Osteocyte (in vitro differentiated cells): ENCODE results near the gene FCGR3B. TPM values are rescaled to one million over a fixed set of nuclear protein-coding genes. Genes with fewer than 3 reads are reported as not detected.
"Not testable (repeated sequence)": the region's sequence is repeated elsewhere in the genome, so short reads cannot be mapped to it uniquely, and the experiment has no call there.

Experiments used
- DNase-seq: peaks from one replicate; pipeline ENCODE4 v3.0.0; 2021; ENCODE audit warnings: mixed read lengths; ENCODE audit not compliant: unreplicated experiment; ENCODE audit errors: extremely low spot score
- H3K27ac Mint-ChIP-seq: one replicate; pipeline ENCODE4 v1.8.0; 2021; ENCODE audit warnings: mild to moderate bottlenecking, mixed read lengths; ENCODE audit not compliant: unreplicated experiment
- H3K27me3 Mint-ChIP-seq: one replicate; pipeline ENCODE4 v1.8.0; 2021; ENCODE audit warnings: mixed read lengths; ENCODE audit not compliant: unreplicated experiment
- H3K36me3 Mint-ChIP-seq: one replicate; pipeline ENCODE4 v1.8.0; 2021; ENCODE audit warnings: mixed read lengths; ENCODE audit not compliant: unreplicated experiment
- H3K4me1 Mint-ChIP-seq: one replicate; pipeline ENCODE4 v1.8.0; 2021; ENCODE audit warnings: mixed read lengths; ENCODE audit not compliant: unreplicated experiment
- H3K4me3 Mint-ChIP-seq: one replicate; pipeline ENCODE4 v1.8.0; 2021; ENCODE audit warnings: mild to moderate bottlenecking, moderate library complexity, mixed read lengths; ENCODE audit not compliant: unreplicated experiment
- H3K9me3 Mint-ChIP-seq: one replicate; pipeline ENCODE4 v1.8.0; 2021; ENCODE audit warnings: mixed read lengths; ENCODE audit not compliant: unreplicated experiment
- CTCF ChIP-seq: fragments of 200-600 bp; sonication (generic); IDR thresholded peaks from 2 replicates; pipeline ENCODE4 v1.5.0; 2021; ENCODE audit warnings: antibody characterized with exemption, mild to moderate bottlenecking, moderate library complexity
- long read RNA-seq: library from polyadenylated mRNA; unstranded; transcript quantifications from one replicate; pipeline ENCODE4 v2.0.0, GENCODE V29; 2021
- total RNA-seq: library from RNA; stranded (reverse); gene quantifications from 2 replicates; pipeline ENCODE4 v1.2.1, GENCODE V29; 2021

Gene FCGR3B
- total RNA-seq: not detected in 2 replicates
- long read RNA-seq: 0 reads

GRCh38 chr1:161631076-161631475, at the start of gene FCGR3B:
TSS of gene FCGR3B (minus strand) at chr1:161631176. CDS start at chr1:161631094, 82 bp downstream.
- peaks cover 3% of the 10 kb centered on the region for H3K27me3 Mint-ChIP-seq
- H3K4me1 Mint-ChIP-seq: no peaks in the 10 kb centered on the region
- no peak within 1 kb of the TSS for H3K4me3 Mint-ChIP-seq
- H3K9me3 Mint-ChIP-seq: no peaks in the 10 kb centered on the region
- DNase-seq: no peak
- no peak for TF ChIP-seq CTCF
- H3K27ac Mint-ChIP-seq: no peak within 1 kb of the TSS
- no peaks in the 10 kb centered on the region for H3K36me3 Mint-ChIP-seq

GRCh38 chr1:161678500-161678899, 47.5 kb upstream of the FCGR3B start:
- Mint-ChIP-seq H3K36me3 (no peaks in the 10 kb centered on the region), H3K9me3 (no peaks in the 10 kb centered on the region), H3K4me3 (no peak overlapping the region), H3K27ac (no peak overlapping the region), H3K4me1 (no peaks in the 10 kb centered on the region), H3K27me3 (peaks cover 30% of the 10 kb centered on the region)
- no peak for TF ChIP-seq CTCF
- no peak for DNase-seq

DNA sequence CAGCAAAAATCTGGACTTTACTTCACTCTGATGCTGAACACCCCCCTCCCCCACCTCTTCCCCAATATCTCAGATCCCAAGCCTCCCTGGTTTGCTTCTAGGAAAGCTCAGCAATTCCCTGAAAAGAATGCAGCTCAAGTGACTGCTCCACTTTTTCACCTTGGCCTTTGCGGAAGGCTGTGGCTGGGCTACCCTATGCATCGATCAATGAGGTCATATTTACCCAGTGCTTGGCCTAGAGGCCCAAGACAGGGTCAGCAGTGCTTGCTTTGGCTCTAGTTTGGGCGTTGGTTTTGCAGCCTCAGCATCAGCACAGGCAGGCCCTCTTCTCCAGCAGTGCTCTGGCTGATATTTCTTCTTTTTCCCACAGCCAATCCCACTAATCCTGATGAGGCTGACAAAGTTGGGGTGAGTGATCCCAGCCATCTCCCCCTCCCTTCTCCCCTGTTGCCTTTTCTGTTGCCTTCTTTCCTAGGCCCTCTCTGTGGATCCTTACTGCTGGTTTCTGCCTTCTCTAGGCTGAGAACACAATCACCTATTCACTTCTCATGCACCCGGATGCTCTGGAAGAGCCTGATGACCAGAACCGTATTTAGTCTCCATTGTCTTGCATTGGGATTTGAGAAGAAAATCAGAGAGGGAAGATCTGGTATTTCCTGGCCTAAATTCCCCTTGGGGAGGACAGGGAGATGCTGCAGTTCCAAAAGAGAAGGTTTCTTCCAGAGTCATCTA, 46.1 kb upstream of the FCGR3B start:
- no peak for TF ChIP-seq CTCF
- Mint-ChIP-seq H3K9me3 (no peaks in the 10 kb centered on the region), H3K36me3 (no peaks in the 10 kb centered on the region), H3K27ac (no peak overlapping the region), H3K4me3 (no peak overlapping the region), H3K4me1 (no peaks in the 10 kb centered on the region), H3K27me3 (peaks cover 25% of the 10 kb centered on the region)
- DNase-seq: no peak

DNA sequence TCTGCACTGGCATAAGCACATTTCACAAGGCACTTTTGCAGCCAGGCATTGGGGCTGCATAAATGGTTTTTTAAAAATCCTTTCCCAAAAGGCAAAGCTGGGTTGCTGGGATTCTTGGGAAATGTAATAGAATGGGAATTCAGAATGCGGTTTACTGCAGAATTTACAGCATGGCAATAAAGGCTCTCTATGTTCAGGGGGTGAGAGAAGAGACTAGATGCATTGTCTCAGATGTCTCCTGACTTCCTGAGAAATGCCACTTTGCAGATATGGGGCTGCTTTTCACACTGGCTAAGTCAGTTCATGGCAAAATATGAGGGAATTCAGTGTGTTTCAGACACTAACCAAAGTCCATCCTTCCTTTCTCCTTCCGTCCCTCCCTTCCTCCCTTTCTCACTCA, 45.5 kb upstream of the FCGR3B start:
- H3K4me3 Mint-ChIP-seq: no peak overlapping the region
- H3K27me3 Mint-ChIP-seq: peaks cover 20% of the 10 kb centered on the region
- no peak overlapping the region for H3K27ac Mint-ChIP-seq
- H3K9me3 Mint-ChIP-seq: no peaks in the 10 kb centered on the region
- TF ChIP-seq CTCF: no peak
- DNase-seq: no peak
- H3K36me3 Mint-ChIP-seq: no peaks in the 10 kb centered on the region
- no peaks in the 10 kb centered on the region for H3K4me1 Mint-ChIP-seq

DNA sequence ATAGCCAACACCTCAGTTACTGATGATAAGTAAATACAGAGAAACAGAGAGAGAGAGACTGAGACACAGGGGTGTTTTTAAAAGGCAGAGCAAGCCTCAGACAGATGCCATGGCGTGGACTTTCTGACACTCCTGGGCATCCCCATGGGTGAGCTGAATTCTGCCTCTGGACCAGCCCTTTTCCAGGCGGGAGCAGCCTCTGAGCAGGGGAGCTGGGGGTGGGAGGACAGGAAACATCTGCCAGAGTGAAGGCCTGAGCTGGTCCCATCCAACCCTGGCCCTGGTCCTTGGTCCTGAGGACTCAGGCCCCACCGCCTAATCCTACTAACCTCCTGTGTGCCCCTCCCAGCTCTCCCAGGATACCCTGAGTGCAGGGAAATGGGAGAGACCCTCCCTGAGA, 43.9 kb upstream of the FCGR3B start:
- not testable (repeated sequence) for H3K4me3 Mint-ChIP-seq, DNase-seq, H3K36me3 Mint-ChIP-seq, H3K4me1 Mint-ChIP-seq, H3K27ac Mint-ChIP-seq, H3K9me3 Mint-ChIP-seq
- peaks cover 21% of the 10 kb centered on the region for H3K27me3 Mint-ChIP-seq

GRCh38 chr1:161674447-161674846, 43.5 kb upstream of the FCGR3B start:
- H3K36me3 Mint-ChIP-seq, H3K9me3 Mint-ChIP-seq, H3K27ac Mint-ChIP-seq, H3K4me3 Mint-ChIP-seq, H3K4me1 Mint-ChIP-seq, DNase-seq: not testable (repeated sequence)
- H3K27me3 Mint-ChIP-seq: peaks cover 21% of the 10 kb centered on the region

GRCh38 chr1:161673437-161673836, 42.5 kb upstream of the FCGR3B start:
- not testable (repeated sequence) for H3K9me3 Mint-ChIP-seq, H3K36me3 Mint-ChIP-seq, H3K4me1 Mint-ChIP-seq, H3K4me3 Mint-ChIP-seq, DNase-seq, H3K27ac Mint-ChIP-seq
- peaks cover 18% of the 10 kb centered on the region for H3K27me3 Mint-ChIP-seq

DNA sequence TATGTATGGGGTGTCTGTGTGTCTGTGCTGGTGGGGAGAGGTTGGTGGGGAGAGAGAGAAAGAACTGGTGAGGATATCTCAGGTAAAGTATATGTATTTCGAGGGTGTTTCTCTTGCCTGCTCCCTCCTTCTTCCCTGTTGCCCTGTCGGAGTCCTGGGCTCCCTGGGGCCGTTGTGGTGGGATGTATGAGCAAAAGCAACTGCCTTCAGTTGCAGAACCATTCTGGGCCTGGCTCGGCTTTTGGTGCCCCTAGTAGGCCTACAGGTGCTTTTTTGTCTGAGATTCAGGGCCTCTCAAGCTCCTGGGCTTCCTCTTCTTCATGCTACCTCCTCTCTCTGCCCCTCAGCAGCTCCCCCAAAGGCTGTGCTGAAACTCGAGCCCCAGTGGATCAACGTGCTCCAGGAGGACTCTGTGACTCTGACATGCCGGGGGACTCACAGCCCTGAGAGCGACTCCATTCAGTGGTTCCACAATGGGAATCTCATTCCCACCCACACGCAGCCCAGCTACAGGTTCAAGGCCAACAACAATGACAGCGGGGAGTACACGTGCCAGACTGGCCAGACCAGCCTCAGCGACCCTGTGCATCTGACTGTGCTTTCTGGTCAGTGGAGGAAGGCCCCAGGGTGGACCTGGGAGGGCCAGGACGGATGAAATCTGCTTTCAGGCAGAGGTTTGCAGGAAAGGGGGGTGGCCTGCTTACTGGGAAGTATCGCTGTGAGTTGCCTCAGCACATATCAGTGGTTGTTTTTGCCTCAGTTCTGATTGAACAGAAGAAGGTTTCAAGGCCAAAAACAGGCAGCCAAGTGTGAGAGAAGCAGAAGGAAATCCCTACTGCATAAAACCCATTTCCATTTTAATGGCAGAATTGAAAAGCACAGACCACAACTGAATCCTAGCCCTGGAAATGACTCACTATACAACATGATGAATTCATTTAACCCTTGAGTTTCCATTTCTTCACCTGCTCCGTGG, 40.4 kb upstream of the FCGR3B start:
- not testable (repeated sequence) for H3K27ac Mint-ChIP-seq, H3K4me1 Mint-ChIP-seq, H3K9me3 Mint-ChIP-seq, H3K4me3 Mint-ChIP-seq, H3K36me3 Mint-ChIP-seq, DNase-seq, H3K27me3 Mint-ChIP-seq
